GF-D8 (cell line): ENCODE data around the gene CPA5.
A peak's percentile ranks its signal among the peaks of the same experiment; 100 is the strongest.

Source experiments
- DNase-seq: peaks from one replicate; lab custom pipeline; 2025; lab: John Stamatoyannopoulos, UW

The CPA5 gene

GRCh38 chr7:130397051-130397757 lies 52.6 kb downstream of the CPA5 start:
- no peak for DNase-seq

GRCh38 chr7:130397758-130398073 lies 53.1 kb downstream of the CPA5 start:
- no peak for DNase-seq

- DNase-seq: no peak
Observed at GRCh38 chr7:130398526-130399090, 54.0 kb downstream of the CPA5 start.

GRCh38 chr7:130400120-130400572 lies 55.5 kb downstream of the CPA5 start:
- DNase-seq: no peak

GRCh38 chr7:130401101-130401500 lies 56.5 kb downstream of the CPA5 start:
- DNase-seq: no peak

GRCh38 chr7:130401578-130401977 lies 57.0 kb downstream of the CPA5 start:
- DNase-seq: no peak

- no peak for DNase-seq
Observed at GRCh38 chr7:130405003-130405402, 60.4 kb downstream of the CPA5 start.

GRCh38 chr7:130409067-130409711 lies 64.6 kb downstream of the CPA5 start:
- DNase-seq: no peak

GRCh38 chr7:130409712-130410072 lies 65.1 kb downstream of the CPA5 start:
- DNase-seq: no peak

GRCh38 chr7:130410868-130411541 lies 66.4 kb downstream of the CPA5 start:
- DNase-seq: no peak

GRCh38 chr7:130413201-130413600 lies 68.6 kb downstream of the CPA5 start:
- DNase-seq: no peak

GRCh38 chr7:130415006-130415405 lies 70.4 kb downstream of the CPA5 start:
- DNase-seq: no peak

- DNase-seq: peak; percentile 21
Observed at GRCh38 chr7:130417213-130417612, 72.6 kb downstream of the CPA5 start.

- no peak for DNase-seq
Observed at GRCh38 chr7:130418306-130418705, 73.7 kb downstream of the CPA5 start.
